Lung (tissue), 12 donors: ENCODE data around the gene ITGBL1. TPM values are rescaled to one million over a fixed set of nuclear protein-coding genes. Genes with fewer than 3 reads are reported as not detected.

Source experiments
- ATAC-seq: fragments of 200-7000 bp; cut with Tn5 transposase; one replicate; pipeline ENCODE4 v1.9.1; 2020; ENCODE audit warnings: moderate number of reproducible peaks; ENCODE audit not compliant: insufficient read depth, low FRiP score
- DNase-seq, 3 donors: peaks; one replicate each; pipeline ENCODE4 v3.0.0-alpha.2; 2013 to 2017
- H3K27ac ChIP-seq, 2 donors: one replicate each; pipeline ENCODE4 v1.5.1; 2013; ENCODE audit warnings: mild to moderate bottlenecking in 2 of 2, moderate library complexity in 2 of 2, control low read depth in 1 of 2, inconsistent platforms in 1 of 2, low read depth in 1 of 2, low read length in 1 of 2
- H3K27me3 ChIP-seq, 3 donors: one replicate each; pipeline ENCODE4 v1.5.1; 2013; ENCODE audit warnings: low read length in 2 of 3; ENCODE audit not compliant: control insufficient read depth in 3 of 3, insufficient read depth in 3 of 3
- H3K36me3 ChIP-seq, 4 donors: one replicate each; pipeline ENCODE4 v1.5.1; 2013; ENCODE audit warnings: low read length in 4 of 4, mild to moderate bottlenecking in 1 of 4, moderate library complexity in 1 of 4; ENCODE audit not compliant: control insufficient read depth in 4 of 4, insufficient read depth in 4 of 4
- H3K4me1 ChIP-seq, 5 donors: one replicate each; pipeline ENCODE4 v1.5.1; 2013; ENCODE audit warnings: low read length in 5 of 5, mild to moderate bottlenecking in 2 of 5, moderate library complexity in 1 of 5; ENCODE audit not compliant: control insufficient read depth in 5 of 5, insufficient read depth in 5 of 5
- H3K4me3 ChIP-seq: one replicate; pipeline ENCODE4 v1.5.1; 2013; ENCODE audit warnings: mild to moderate bottlenecking, control low read depth, moderate library complexity
- H3K9ac ChIP-seq, 2 donors: one replicate each; pipeline ENCODE4 v1.5.1; 2013; ENCODE audit warnings: low read length in 2 of 2, control low read depth in 1 of 2; ENCODE audit not compliant: insufficient read depth in 1 of 2
- H3K9me3 ChIP-seq, 4 donors: one replicate each; pipeline ENCODE4 v1.5.1; 2013; ENCODE audit warnings: low read length in 3 of 4, mild to moderate bottlenecking in 1 of 4, moderate library complexity in 1 of 4; ENCODE audit not compliant: control insufficient read depth in 4 of 4, insufficient read depth in 3 of 4
- CTCF ChIP-seq: IDR thresholded peaks from 2 replicates; pipeline ENCODE4 v1.5.1; 2012; ENCODE audit warnings: mild to moderate bottlenecking; ENCODE audit errors: control extremely low read depth, extremely low read depth
- WGBS, 2 donors: extraction: QIAGEN DNeasy Blood & Tissue Kit; methylation state at CpG; one replicate each; pipeline ENCODE4 v1.1.7; 2013; 5-methylcytosine and 5-hydroxymethylcytosine counted together
- polyA plus RNA-seq, 2 donors: library from polyadenylated mRNA; stranded (reverse); fragments of 200-250 nt; gene quantifications; one replicate each; pipeline ENCODE4 v1.2.1, GENCODE V29; 2013
- total RNA-seq, 2 donors: library from RNA; depleted of rRNA in 1 of 2; stranded (reverse); fragments of >200 nt in 1 of 2; gene quantifications; one replicate each; pipeline ENCODE4 v1.2.1, GENCODE V29; 2014 to 2021
- donor health status: control.
- donor health status: control.
- donor health status: Bipolar disorder and iron deficiency.
- donor health status: healthy.
- donor health status: DM: yes; HTN: yes; CAD: no.

The ITGBL1 gene
- total and polyA plus RNA-seq, 4 donors = 1.1 to 7.2 (median 4.0) TPM

GRCh38 chr13:101627556-101627943 is 175.1 kb downstream of the ITGBL1 start:
- no peak overlapping the region for H3K9ac ChIP-seq

GRCh38 chr13:101628900-101629299 is 176.4 kb downstream of the ITGBL1 start:
- no peak for TF ChIP-seq CTCF
- ATAC-seq (no peak), DNase-seq (no peak)
- no peak overlapping the region for H3K27ac ChIP-seq
- H3K27me3 ChIP-seq = no peaks in the 10 kb centered on the region
- no peaks in the 10 kb centered on the region for H3K36me3 ChIP-seq
- H3K4me3 ChIP-seq = no peak overlapping the region
- H3K4me1 ChIP-seq = peaks cover 0 to 10% (median 0%) of the 10 kb centered on the region in 5 donors
- 76 to 92% methylated on average over 1 of the region's 1 CpG for WGBS, 2 donors
- no peaks in the 10 kb centered on the region for H3K9me3 ChIP-seq
- no peak overlapping the region for H3K9ac ChIP-seq

More at GRCh38 chr13:101627556-101627943, 175.1 kb downstream of the ITGBL1 start:
- Histone ChIP-seq H3K36me3 (no peaks in the 10 kb centered on the region), H3K27ac (peak overlapping the region in 1 of 2 donors; percentile 70), H3K9me3 (no peaks in the 10 kb centered on the region), H3K27me3 (no peaks in the 10 kb centered on the region), H3K4me1 (peaks cover 0 to 13% (median 0%) of the 10 kb centered on the region in 5 donors), H3K4me3 (no peak overlapping the region)
- peak in 1 of 3 donors; percentile 19 for DNase-seq
- no peak for TF ChIP-seq CTCF
- 49 to 64% methylated on average over 5 of the region's 5 CpGs for WGBS, 2 donors
- ATAC-seq = peak; percentile 55

- Histone ChIP-seq H3K36me3 (no peaks in the 10 kb centered on the region), H3K4me3 (no peak overlapping the region), H3K27me3 (no peaks in the 10 kb centered on the region), H3K9me3 (peaks cover 0 to 3% (median 0%) of the 10 kb centered on the region in 4 donors), H3K9ac (no peak overlapping the region), H3K4me1 (peaks cover 0 to 8% (median 0%) of the 10 kb centered on the region in 5 donors), H3K27ac (no peak overlapping the region)
- DNase-seq = no peak
- TF ChIP-seq CTCF = no peak
- ATAC-seq = no peak
Observed at GRCh38 chr13:101631395-101631794, 178.9 kb downstream of the ITGBL1 start.

GRCh38 chr13:101634142-101634541 is 181.7 kb downstream of the ITGBL1 start:
- Histone ChIP-seq H3K27me3 (no peaks in the 10 kb centered on the region), H3K36me3 (no peaks in the 10 kb centered on the region), H3K9me3 (peaks cover 0 to 3% (median 0%) of the 10 kb centered on the region in 4 donors), H3K4me3 (no peak overlapping the region), H3K4me1 (peaks cover 0 to 5% (median 0%) of the 10 kb centered on the region in 5 donors), H3K27ac (no peak overlapping the region), H3K9ac (no peak overlapping the region)
- WGBS, 2 donors = 80 to 88% methylated on average over 2 of the region's 2 CpGs
- no peak for TF ChIP-seq CTCF
- DNase-seq (peak in 1 of 3 donors; percentile 30), ATAC-seq (no peak)
